A549 (cell line): ENCODE data around the gene ALG14. TPM values are rescaled to one million over a fixed set of nuclear protein-coding genes. Genes with fewer than 3 reads are reported as not detected.
"Not testable (repeated sequence)": the region's sequence is repeated elsewhere in the genome, so short reads cannot be mapped to it uniquely, and the experiment has no call there.

Experiments
- ATAC-seq, 2 experiments: fragments of 200-7000 bp in 1 of 2; fragments of >200 bp in 1 of 2; cut with Nextera tagmentation in 1 of 2; cut with Tn5 transposase in 1 of 2; 3 replicates each; pipeline versions ENCODE4 v1.8.0 to v1.9.1; 2018 to 2020; ENCODE audit warnings: mild to moderate bottlenecking in 1 of 2, moderate library complexity in 1 of 2
- CTCF ChIA-PET: fragments of 300-600 bp; sonication (Branson Sonifier 250); formaldehyde crosslinking; extraction: SDS; loops from one replicate; lab custom pipeline; 2021; ENCODE audit warnings: antibody characterized with exemption, inconsistent platforms; lab: Yijun Ruan, JAX
- POLR2A ChIA-PET: fragments of 350-600 bp; formaldehyde crosslinking; extraction: SDS; loops from one replicate; lab custom pipeline; 2021; ENCODE audit warnings: antibody characterized with exemption, inconsistent platforms; lab: Yijun Ruan, JAX
- DNase-seq, 2 experiments: peaks; one replicate each; pipeline versions ENCODE4 v3.0.0 to v3.0.0-alpha.2; 2011 to 2016; ENCODE audit warnings: low read depth in 1 of 2, low spot score in 1 of 2
- FAIRE-seq: peaks from 2 replicates; lab custom pipeline; 2011; peaks lifted over from hg19 to GRCh38; lab: Jason Lieb, UNC
- H3K27ac ChIP-seq, 2 experiments: fragments of >200 bp; sonication (Bioruptor Twin); formaldehyde crosslinking; 3 replicates each; pipeline ENCODE4 v1.5.1; 2016 to 2017
- H3K4me1 ChIP-seq: fragments of >200 bp; sonication (Bioruptor Twin); formaldehyde crosslinking; 3 replicates; pipeline ENCODE4 v1.6.1; 2016
- H3K4me2 ChIP-seq: fragments of >200 bp; sonication (Bioruptor Twin); formaldehyde crosslinking; 3 replicates; pipeline ENCODE4 v1.6.1; 2016
- H3K4me3 ChIP-seq: fragments of >200 bp; sonication (Bioruptor Twin); formaldehyde crosslinking; 3 replicates; pipeline ENCODE4 v1.5.1; 2016
- H3K9me3 ChIP-seq: fragments of >200 bp; sonication (Bioruptor Twin); formaldehyde crosslinking; 3 replicates; pipeline ENCODE4 v1.6.1; 2016
- BCL3 ChIP-seq: fragments of >200 bp; sonication (Bioruptor Twin); formaldehyde crosslinking; IDR thresholded peaks from 3 replicates; pipeline ENCODE4 v1.6.1; 2016
- CBX2 ChIP-seq: fragments of 200-600 bp; sonication (generic); IDR thresholded peaks from 2 replicates; pipeline ENCODE4 v1.6.1; 2016; ENCODE audit warnings: low read depth, mild to moderate bottlenecking, borderline replicate concordance
- CBX8 ChIP-seq: fragments of 200-600 bp; sonication (generic); IDR thresholded peaks from 2 replicates; pipeline ENCODE4 v1.6.1; 2016
- CEBPB ChIP-seq, 2 experiments: fragments of >200 bp in 1 of 2; sonication (Bioruptor Twin) in 1 of 2; formaldehyde crosslinking in 1 of 2; IDR thresholded peaks; 2 replicates each; pipeline ENCODE4 v1.6.1; 2012 to 2016
- CHD2 ChIP-seq: fragments of 150-350 bp; IDR thresholded peaks from 2 replicates; pipeline ENCODE4 v1.6.1; 2014; ENCODE audit warnings: low read length; ENCODE audit not compliant: partially characterized antibody
- EHMT2 ChIP-seq: fragments of 200-600 bp; sonication (generic); IDR thresholded peaks from 2 replicates; pipeline ENCODE4 v1.6.1; 2016; ENCODE audit warnings: antibody characterized with exemption, low read depth, mild to moderate bottlenecking, moderate library complexity
- EP300 ChIP-seq, 2 experiments: fragments of >200 bp; sonication (Bioruptor Twin); formaldehyde crosslinking; IDR thresholded peaks; 2 replicates in 1 of 2; 3 replicates in 1 of 2; pipeline ENCODE4 v1.6.1; 2016 to 2017
- ESRRA ChIP-seq: fragments of 150-350 bp; IDR thresholded peaks from 2 replicates; pipeline ENCODE4 v1.6.1; 2014; ENCODE audit warnings: mild to moderate bottlenecking, low read length, borderline replicate concordance
- FOSL2 ChIP-seq, 2 experiments: fragments of 450-650 bp in 1 of 2; fragments of >200 bp in 1 of 2; sonication (Bioruptor Twin) in 1 of 2; formaldehyde crosslinking; IDR thresholded peaks; 2 replicates each; pipeline versions ENCODE4 v1.5.0 to v1.6.1; 2016 to 2020; ENCODE audit warnings: mild to moderate bottlenecking in 1 of 2, moderate library complexity in 1 of 2
- GATA3 ChIP-seq: IDR thresholded peaks from 2 replicates; pipeline ENCODE4 v1.6.1; 2012; ENCODE audit warnings: borderline replicate concordance
- HOXB13 ChIP-seq: fragments of 250-450 bp; sonication (Bioruptor Pico); IDR thresholded peaks from 2 replicates; pipeline ENCODE4 v1.5.0; 2020; ENCODE audit warnings: low read depth, mild to moderate bottlenecking, moderate library complexity
- JUN ChIP-seq, 2 experiments: fragments of >200 bp; sonication (Bioruptor Twin); formaldehyde crosslinking; IDR thresholded peaks; 2 replicates in 1 of 2; 3 replicates in 1 of 2; pipeline ENCODE4 v1.6.1; 2016 to 2017
- JUNB ChIP-seq: fragments of >200 bp; sonication (Bioruptor Twin); formaldehyde crosslinking; IDR thresholded peaks from 2 replicates; pipeline ENCODE4 v1.6.1; 2016
- KDM1A ChIP-seq: fragments of 200-600 bp; sonication (generic); IDR thresholded peaks from 2 replicates; pipeline ENCODE4 v1.6.1; 2016; ENCODE audit warnings: low read depth, mild to moderate bottlenecking
- KDM5A ChIP-seq: fragments of 200-600 bp; sonication (generic); IDR thresholded peaks from 2 replicates; pipeline ENCODE4 v1.6.1; 2016; ENCODE audit warnings: antibody characterized with exemption, mild to moderate bottlenecking
- MAZ ChIP-seq: fragments of 150-350 bp; IDR thresholded peaks from 2 replicates; pipeline ENCODE4 v1.6.1; 2014; ENCODE audit warnings: antibody characterized with exemption, low read depth, low read length, borderline replicate concordance
- NR3C1 ChIP-seq: fragments of >200 bp; sonication (Bioruptor Twin); formaldehyde crosslinking; IDR thresholded peaks from 3 replicates; pipeline ENCODE4 v1.6.1; 2017
- REST ChIP-seq: fragments of 200-600 bp; sonication (generic); IDR thresholded peaks from 2 replicates; pipeline ENCODE4 v1.6.1; 2016; ENCODE audit warnings: antibody characterized with exemption, mild to moderate bottlenecking, moderate library complexity
- RNF2 ChIP-seq: fragments of 200-600 bp; sonication (generic); IDR thresholded peaks from 2 replicates; pipeline ENCODE4 v1.6.1; 2016; ENCODE audit warnings: low read depth, mild to moderate bottlenecking, antibody characterized with exemption, moderate library complexity, borderline replicate concordance
- USF2 ChIP-seq: fragments of 450-650 bp; IDR thresholded peaks from 2 replicates; pipeline ENCODE4 v1.6.1; 2014; ENCODE audit warnings: antibody characterized with exemption
- ZFP36 ChIP-seq: fragments of 450-650 bp; IDR thresholded peaks from 2 replicates; pipeline ENCODE4 v1.6.1; 2014; ENCODE audit warnings: borderline replicate concordance; ENCODE audit not compliant: partially characterized antibody
- WGBS: methylation state at CpG from one replicate; pipeline ENCODE4 v1.1.6; 2017; ENCODE audit errors: missing lambda C conversion rate; 5-methylcytosine and 5-hydroxymethylcytosine counted together
- polyA plus RNA-seq, 4 experiments: library from polyadenylated mRNA; depleted of rRNA in 3 of 4; stranded (reverse); fragments of >200 nt; fragmentation: RNase III in 1 of 4; extraction: RNeasy Plus Mini Kit Qiagen cat#74134 plus additional on column Dnase treatment in 1 of 4; gene quantifications; 2 replicates in 3 of 4; 3 replicates in 1 of 4; pipeline ENCODE4 v1.2.3, GENCODE V29; 2011 to 2017

ALG14 gene
- polyA plus RNA-seq, 2 of the 4 experiments (the other 2 are of a cell fraction), result 5.0 to 5.4 TPM

GRCh38 chr1:95094923-95095322, 22.2 kb upstream of the ALG14 start:
- POLR2A ChIA-PET, result no interaction called here
- Histone ChIP-seq H3K4me2 (no peak overlapping the region), H3K4me3 (no peak overlapping the region), H3K4me1 (peaks cover 25% of the 10 kb centered on the region), H3K9me3 (no peaks in the 10 kb centered on the region), H3K27ac (peak overlapping the region; percentile 73 to 80)
- CTCF ChIA-PET, result interaction anchor here (1.7 kb wide), 1 partner anchor 22 kb away, joined by 4 read pairs; the partner anchor contains the start of gene TLCD4
- no peak for DNase-seq
- no peak for ATAC-seq
- 44% methylated on average over 2 of the region's 2 CpGs for WGBS
- FAIRE-seq, result no peak
- TF ChIP-seq ZFP36, result no peak
- TF ChIP-seq RNF2, result no peak
- TF ChIP-seq REST, result no peak
- no peak for TF ChIP-seq NR3C1
- no peak for TF ChIP-seq EP300 (IDR thresholded peaks at IDR 0.05)
- no peak for TF ChIP-seq CHD2

GRCh38 chr1:95093296-95093695, 20.5 kb upstream of the ALG14 start:
- no peak for FAIRE-seq

GRCh38 chr1:95092891-95093290, 20.1 kb upstream of the ALG14 start:
- H3K4me1 ChIP-seq, result peaks cover 42% of the 10 kb centered on the region
- H3K9me3 ChIP-seq, CTCF ChIA-PET, H3K4me3 ChIP-seq, DNase-seq, POLR2A ChIA-PET, H3K4me2 ChIP-seq, FAIRE-seq, ATAC-seq: not testable (repeated sequence)
- peak overlapping the region; percentile 0 to 17; a peak in 2 of 6 replicates for H3K27ac ChIP-seq

More at GRCh38 chr1:95093296-95093695, 20.5 kb upstream of the ALG14 start:
- TF ChIP-seq GATA3 (no peak), RNF2 (no peak), MAZ (no peak), CBX2 (no peak), EHMT2 (no peak)
- Histone ChIP-seq H3K4me1 (peaks cover 38% of the 10 kb centered on the region), H3K27ac (peak overlapping the region; percentile 0 to 17; a peak in 2 of 6 replicates), H3K4me2 (no peak overlapping the region), H3K9me3 (no peaks in the 10 kb centered on the region), H3K4me3 (no peak overlapping the region)
- 89% methylated on average over 1 of the region's 1 CpG for WGBS
- DNase-seq (no peak), ATAC-seq (no peak)
- ChIA-PET CTCF (no interaction called here), POLR2A (no interaction called here)

- H3K4me2 ChIP-seq, POLR2A ChIA-PET, ATAC-seq, H3K27ac ChIP-seq, H3K4me3 ChIP-seq, FAIRE-seq, DNase-seq, H3K9me3 ChIP-seq: not testable (repeated sequence)
- WGBS, result 96% methylated on average over 5 of the region's 28 CpGs
- CTCF ChIA-PET, result interaction anchor here (0.6 kb wide), 1 partner anchor 238 kb away, joined by 3 read pairs; no protein-coding TSS in a partner anchor
- peaks cover 46% of the 10 kb centered on the region for H3K4me1 ChIP-seq
Measured at GRCh38 chr1:95091290-95091689, 18.5 kb upstream of the ALG14 start.

GRCh38 chr1:95089650-95090287, 17.0 kb upstream of the ALG14 start:
- ATAC-seq, result peak in 1 of 2 experiments; percentile 45; a peak in 2 of 6 replicates
- 74% methylated on average over 4 of the region's 6 CpGs for WGBS
- H3K4me2 ChIP-seq, result no peak overlapping the region
- POLR2A ChIA-PET, result no interaction called here
- CTCF ChIA-PET, result no interaction called here
- DNase-seq, result no peak
- peak overlapping the region; percentile 51 to 87; a peak in 5 of 6 replicates for H3K27ac ChIP-seq
- no peaks in the 10 kb centered on the region for H3K9me3 ChIP-seq
- H3K4me3 ChIP-seq, result no peak overlapping the region
- no peak for FAIRE-seq
- peaks cover 46% of the 10 kb centered on the region for H3K4me1 ChIP-seq
- TF ChIP-seq HOXB13 (CRISPR knock-in tag) (no peak), BCL3 (no peak), KDM1A (no peak), EP300 (IDR thresholded peaks at IDR 0.05) (no peak), CEBPB (IDR thresholded peaks at IDR 0.05) (no peak), USF2 (no peak), CBX2 (no peak), ESRRA (no peak), CBX8 (no peak), JUN (IDR thresholded peaks at IDR 0.05) (no peak), FOSL2 (IDR thresholded peaks at IDR 0.05) (no peak), FOSL2 (CRISPR knock-in tag; IDR thresholded peaks at IDR 0.05) (no peak), JUNB (no peak), KDM5A (no peak)
